Peyer's patch (tissue), 4 donors: ENCODE results near the gene LTBR. TPM values are rescaled to one million over a fixed set of nuclear protein-coding genes. Genes with fewer than 3 reads are reported as not detected.

ENCODE experiments used
- DNase-seq, 3 donors: peaks; one replicate each; pipeline ENCODE4 v3.0.0-alpha.2; 2017 to 2019
- H3K27ac ChIP-seq, 4 donors: fragments of 200-600 bp; sonication (generic); one replicate each; pipeline ENCODE4 v1.5.1; 2016 to 2019
- H3K27me3 ChIP-seq, 2 donors: fragments of 200-600 bp; sonication (generic); one replicate each; pipeline ENCODE4 v1.5.1; 2019
- H3K36me3 ChIP-seq, 3 donors: fragments of 200-600 bp; sonication (generic); one replicate each; pipeline ENCODE4 v1.5.1; 2016 to 2019
- H3K4me1 ChIP-seq, 4 donors: fragments of 200-600 bp; sonication (generic); one replicate each; pipeline ENCODE4 v1.5.1; 2016 to 2019
- H3K4me3 ChIP-seq, 4 donors: fragments of 200-600 bp; sonication (generic); 1 replicate in 3 of 4; 2 replicates in 1 of 4; pipeline ENCODE4 v1.5.1; 2016 to 2019; ENCODE audit warnings: mild to moderate bottlenecking in 1 of 4
- H3K9me3 ChIP-seq, 4 donors: fragments of 200-600 bp; sonication (generic); one replicate each; pipeline ENCODE4 v1.5.1; 2016 to 2019; ENCODE audit warnings: mild to moderate bottlenecking in 1 of 4
- POLR2A ChIP-seq, 2 donors: fragments of 450-650 bp; IDR thresholded peaks; one replicate each; pipeline ENCODE4 v1.5.1; 2017; ENCODE audit warnings: antibody characterized with exemption in 2 of 2, mild to moderate bottlenecking in 2 of 2, moderate library complexity in 2 of 2
- total RNA-seq, 4 donors: library from RNA; depleted of rRNA; stranded (reverse); fragments of >200 nt; gene quantifications; one replicate each; pipeline ENCODE4 v1.1.0, GENCODE V29; 2016
- TF ChIP-seq, protein P1 (sequence below), 6 experiments: fragments of 450-650 bp in 4 of 6; fragments of 200-600 bp in 2 of 6; sonication (generic) in 1 of 6; IDR thresholded peaks; one replicate each; pipeline ENCODE4 v1.5.1; 2017 to 2019; ENCODE audit warnings: antibody characterized with exemption in 6 of 6, mild to moderate bottlenecking in 3 of 6, moderate library complexity in 1 of 6

LTBR gene
- total RNA-seq, 4 donors from 2014 or later = 113 to 313 (median 294) TPM

DNA sequence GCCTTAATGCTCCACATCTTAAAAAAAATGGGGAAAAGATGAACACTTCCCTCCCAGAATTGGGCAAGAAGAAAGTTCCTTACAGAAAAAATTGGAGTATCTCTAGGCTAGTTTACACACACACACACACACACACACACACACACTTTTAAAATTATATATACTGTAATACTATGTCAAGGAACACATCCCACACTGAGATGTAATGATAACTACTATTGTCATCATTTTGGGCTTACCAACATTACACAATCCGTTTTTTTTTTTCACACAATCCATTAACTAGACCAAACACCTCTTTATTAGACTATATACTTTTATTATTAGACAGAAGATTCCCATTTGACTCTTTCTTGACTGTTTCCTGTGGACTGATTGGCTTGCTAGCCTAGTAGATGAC is 2.5 kb downstream of the LTBR start:
- no peak for TF ChIP-seq POLR2A (IDR thresholded peaks at IDR 0.05)
- TF ChIP-seq, protein P1, sequence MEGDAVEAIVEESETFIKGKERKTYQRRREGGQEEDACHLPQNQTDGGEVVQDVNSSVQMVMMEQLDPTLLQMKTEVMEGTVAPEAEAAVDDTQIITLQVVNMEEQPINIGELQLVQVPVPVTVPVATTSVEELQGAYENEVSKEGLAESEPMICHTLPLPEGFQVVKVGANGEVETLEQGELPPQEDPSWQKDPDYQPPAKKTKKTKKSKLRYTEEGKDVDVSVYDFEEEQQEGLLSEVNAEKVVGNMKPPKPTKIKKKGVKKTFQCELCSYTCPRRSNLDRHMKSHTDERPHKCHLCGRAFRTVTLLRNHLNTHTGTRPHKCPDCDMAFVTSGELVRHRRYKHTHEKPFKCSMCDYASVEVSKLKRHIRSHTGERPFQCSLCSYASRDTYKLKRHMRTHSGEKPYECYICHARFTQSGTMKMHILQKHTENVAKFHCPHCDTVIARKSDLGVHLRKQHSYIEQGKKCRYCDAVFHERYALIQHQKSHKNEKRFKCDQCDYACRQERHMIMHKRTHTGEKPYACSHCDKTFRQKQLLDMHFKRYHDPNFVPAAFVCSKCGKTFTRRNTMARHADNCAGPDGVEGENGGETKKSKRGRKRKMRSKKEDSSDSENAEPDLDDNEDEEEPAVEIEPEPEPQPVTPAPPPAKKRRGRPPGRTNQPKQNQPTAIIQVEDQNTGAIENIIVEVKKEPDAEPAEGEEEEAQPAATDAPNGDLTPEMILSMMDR (IDR thresholded peaks at IDR 0.05) = no peak
- H3K4me3 ChIP-seq = no peak overlapping the region
- H3K4me1 ChIP-seq = peaks cover 3 to 65% (median 9%) of the 10 kb centered on the region in 4 donors
- no peak for DNase-seq
- H3K36me3 ChIP-seq = peaks cover 0 to 41% (median 0%) of the 10 kb centered on the region in 3 donors
- no peaks in the 10 kb centered on the region for H3K9me3 ChIP-seq
- no peaks in the 10 kb centered on the region for H3K27me3 ChIP-seq
- no peak overlapping the region for H3K27ac ChIP-seq

DNA sequence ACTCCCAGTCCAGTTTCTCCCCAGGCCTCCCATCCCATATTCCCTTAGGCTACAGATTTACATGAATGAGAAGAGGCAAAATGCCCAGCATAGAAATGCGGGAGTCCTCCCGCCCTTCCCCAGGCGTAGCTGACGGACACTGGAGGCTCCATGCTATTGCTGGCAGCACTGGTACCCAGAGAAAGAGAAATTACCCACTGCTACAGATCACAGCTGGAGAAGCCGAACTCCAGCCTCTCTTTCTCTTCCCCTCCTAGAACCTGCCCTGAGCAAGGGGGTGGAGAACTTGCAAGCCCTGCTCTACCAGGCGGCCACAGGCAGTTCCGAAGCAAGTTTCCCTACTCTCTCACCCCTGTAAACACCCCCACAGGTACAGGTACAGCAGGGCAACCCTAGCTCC is 3.6 kb downstream of the LTBR start:
- Histone ChIP-seq H3K36me3 (peaks cover 0 to 44% (median 0%) of the 10 kb centered on the region in 3 donors), H3K4me1 (peaks cover 3 to 75% (median 11%) of the 10 kb centered on the region in 4 donors), H3K27me3 (no peaks in the 10 kb centered on the region), H3K4me3 (no peak overlapping the region), H3K27ac (peak overlapping the region in 1 of 4 donors; percentile 6), H3K9me3 (no peaks in the 10 kb centered on the region)
- no peak for DNase-seq
- TF ChIP-seq, protein P1 (IDR thresholded peaks at IDR 0.05) = no peak
- TF ChIP-seq POLR2A (IDR thresholded peaks at IDR 0.05) = no peak

DNA sequence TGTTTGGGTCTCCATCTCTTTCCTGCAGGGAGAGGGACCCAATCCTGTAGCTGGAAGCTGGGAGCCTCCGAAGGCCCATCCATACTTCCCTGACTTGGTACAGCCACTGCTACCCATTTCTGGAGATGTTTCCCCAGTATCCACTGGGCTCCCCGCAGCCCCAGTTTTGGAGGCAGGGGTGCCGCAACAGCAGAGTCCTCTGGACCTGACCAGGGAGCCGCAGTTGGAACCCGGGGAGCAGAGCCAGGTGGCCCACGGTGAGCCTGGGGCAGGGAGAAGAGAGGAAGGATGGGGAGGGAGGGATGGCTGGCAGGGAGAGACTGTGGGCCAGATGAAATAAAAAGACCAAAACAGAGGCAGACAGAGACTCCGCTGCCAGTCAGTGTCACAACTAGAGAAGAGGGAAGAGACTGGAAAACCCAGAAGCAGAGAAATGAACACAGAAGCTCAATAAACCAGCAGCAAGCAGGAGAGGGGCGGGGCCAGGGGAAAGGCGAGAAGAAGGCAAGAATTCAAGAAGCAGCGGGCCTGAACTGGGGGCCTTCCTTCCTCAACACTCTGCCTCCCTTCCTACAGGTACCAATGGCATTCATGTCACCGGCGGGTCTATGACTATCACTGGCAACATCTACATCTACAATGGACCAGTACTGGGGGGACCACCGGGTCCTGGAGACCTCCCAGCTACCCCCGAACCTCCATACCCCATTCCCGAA is 6.3 kb downstream of the LTBR start:
- peaks cover 0 to 44% (median 0%) of the 10 kb centered on the region in 3 donors for H3K36me3 ChIP-seq
- no peaks in the 10 kb centered on the region for H3K9me3 ChIP-seq
- H3K27ac ChIP-seq = peak overlapping the region in 2 of 4 donors; percentile 64 to 79
- H3K4me1 ChIP-seq = peaks cover 0 to 69% (median 2%) of the 10 kb centered on the region in 4 donors
- H3K4me3 ChIP-seq = no peak overlapping the region
- DNase-seq = no peak
- H3K27me3 ChIP-seq = no peaks in the 10 kb centered on the region
- no peak for TF ChIP-seq POLR2A (IDR thresholded peaks at IDR 0.05)
- TF ChIP-seq, protein P1 (IDR thresholded peaks at IDR 0.05) = no peak

DNA sequence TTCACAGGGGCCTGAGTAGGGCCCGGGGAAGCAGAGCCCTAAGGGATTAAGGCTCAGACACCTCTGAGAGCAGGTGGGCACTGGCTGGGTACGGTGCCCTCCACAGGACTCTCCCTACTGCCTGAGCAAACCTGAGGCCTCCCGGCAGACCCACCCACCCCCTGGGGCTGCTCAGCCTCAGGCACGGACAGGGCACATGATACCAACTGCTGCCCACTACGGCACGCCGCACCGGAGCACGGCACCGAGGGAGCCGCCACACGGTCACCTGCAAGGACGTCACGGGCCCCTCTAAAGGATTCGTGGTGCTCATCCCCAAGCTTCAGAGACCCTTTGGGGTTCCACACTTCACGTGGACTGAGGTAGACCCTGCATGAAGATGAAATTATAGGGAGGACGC is 7.1 kb downstream of the LTBR start:
- H3K27me3 ChIP-seq = no peaks in the 10 kb centered on the region
- peaks cover 0 to 63% (median 2%) of the 10 kb centered on the region in 4 donors for H3K4me1 ChIP-seq
- H3K27ac ChIP-seq = peak overlapping the region in 2 of 4 donors; percentile 64 to 79
- no peak for TF ChIP-seq POLR2A (IDR thresholded peaks at IDR 0.05)
- TF ChIP-seq, protein P1 (IDR thresholded peaks at IDR 0.05) = no peak
- H3K36me3 ChIP-seq = peaks cover 0 to 41% (median 0%) of the 10 kb centered on the region in 3 donors
- H3K9me3 ChIP-seq = no peaks in the 10 kb centered on the region
- no peak for DNase-seq
- no peak overlapping the region for H3K4me3 ChIP-seq

DNA sequence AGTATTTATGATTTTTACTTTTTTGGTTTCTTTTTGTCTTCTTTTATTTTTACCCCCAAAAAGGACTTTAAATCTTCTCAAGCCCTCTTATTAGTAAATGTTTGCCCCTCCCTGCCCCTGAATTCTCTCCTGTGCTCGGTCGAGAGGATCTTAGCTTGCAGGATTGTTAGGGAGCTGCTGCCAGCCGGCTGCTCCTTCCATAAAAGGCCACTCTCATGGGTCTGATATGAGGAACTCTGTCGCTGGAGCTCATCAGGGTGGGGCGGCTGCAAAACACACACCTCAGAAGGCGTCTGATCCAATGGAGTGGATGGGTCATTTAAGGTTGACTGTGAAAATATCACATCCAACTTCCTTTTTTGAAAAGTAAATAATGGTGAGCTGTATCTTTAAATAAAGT is 8.5 kb downstream of the LTBR start:
- H3K4me3 ChIP-seq = no peak overlapping the region
- peaks cover 0 to 29% (median 0%) of the 10 kb centered on the region in 3 donors for H3K36me3 ChIP-seq
- peak in 2 of 3 donors; percentile 76 to 84 for DNase-seq
- TF ChIP-seq POLR2A (IDR thresholded peaks at IDR 0.05) = peak; percentile 37 to 68
- TF ChIP-seq, protein P1 (IDR thresholded peaks at IDR 0.05) = no peak
- H3K27ac ChIP-seq = peak overlapping the region in 3 of 4 donors; percentile 53 to 79 (median 64)
- no peaks in the 10 kb centered on the region for H3K27me3 ChIP-seq
- H3K9me3 ChIP-seq = no peaks in the 10 kb centered on the region
- H3K4me1 ChIP-seq = peaks cover 0 to 49% (median 2%) of the 10 kb centered on the region in 4 donors
